Measurements from ENCODE around the gene ARHGAP24.

ARHGAP24 gene

GRCh38 chr4:85615952-85616351, 141.0 kb downstream of the ARHGAP24 start:
- no peak overlapping the region for H3K4me3 ChIP-seq (ENCODE audit: low read depth, low read length)
- TF ChIP-seq CTCF (IDR thresholded peaks at IDR 0.05; ENCODE audit: borderline replicate concordance, insufficient read depth, low read depth, low read length): no peak

DNA sequence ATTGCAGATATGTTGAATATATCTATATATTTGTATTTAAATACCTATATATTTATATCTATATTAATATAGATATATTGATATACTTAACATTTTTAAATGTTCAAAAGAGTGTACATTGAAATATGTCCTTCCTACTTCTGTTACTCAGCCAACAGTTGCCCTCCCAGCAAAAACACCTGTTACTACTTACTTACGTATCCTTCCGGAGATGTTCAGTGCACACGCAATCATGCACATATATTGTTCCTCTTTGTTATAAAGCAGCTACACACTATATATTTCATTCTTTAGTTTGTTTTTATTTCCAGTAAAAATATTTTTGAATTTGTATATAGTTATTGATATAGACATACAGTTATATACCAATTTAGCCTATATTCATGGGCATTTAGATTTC, 142.3 kb downstream of the ARHGAP24 start:
- no peak overlapping the region for H3K4me3 ChIP-seq (ENCODE audit: low read depth, low read length)
- no peak for TF ChIP-seq CTCF (IDR thresholded peaks at IDR 0.05; ENCODE audit: borderline replicate concordance, insufficient read depth, low read depth, low read length)

GRCh38 chr4:85632981-85633380, 158.0 kb downstream of the ARHGAP24 start:
- no peak for TF ChIP-seq CTCF (IDR thresholded peaks at IDR 0.05; ENCODE audit: borderline replicate concordance, insufficient read depth, low read depth, low read length)
- no peak overlapping the region for H3K4me3 ChIP-seq (ENCODE audit: low read depth, low read length)

- TF ChIP-seq CTCF (IDR thresholded peaks at IDR 0.05; ENCODE audit: borderline replicate concordance, insufficient read depth, low read depth, low read length): no peak
- H3K4me3 ChIP-seq (ENCODE audit: low read depth, low read length): no peak overlapping the region
Measured at GRCh38 chr4:85637778-85638177, 162.8 kb downstream of the ARHGAP24 start.

- no peak for TF ChIP-seq CTCF (IDR thresholded peaks at IDR 0.05; ENCODE audit: borderline replicate concordance, insufficient read depth, low read depth, low read length)
- H3K4me3 ChIP-seq (ENCODE audit: low read depth, low read length): no peak overlapping the region
Measured at GRCh38 chr4:85639946-85640345, 165.0 kb downstream of the ARHGAP24 start.

GRCh38 chr4:85642356-85643100, 167.6 kb downstream of the ARHGAP24 start:
- no peak for TF ChIP-seq CTCF (IDR thresholded peaks at IDR 0.05; ENCODE audit: borderline replicate concordance, insufficient read depth, low read depth, low read length)
- H3K4me3 ChIP-seq (ENCODE audit: low read depth, low read length): no peak overlapping the region

DNA sequence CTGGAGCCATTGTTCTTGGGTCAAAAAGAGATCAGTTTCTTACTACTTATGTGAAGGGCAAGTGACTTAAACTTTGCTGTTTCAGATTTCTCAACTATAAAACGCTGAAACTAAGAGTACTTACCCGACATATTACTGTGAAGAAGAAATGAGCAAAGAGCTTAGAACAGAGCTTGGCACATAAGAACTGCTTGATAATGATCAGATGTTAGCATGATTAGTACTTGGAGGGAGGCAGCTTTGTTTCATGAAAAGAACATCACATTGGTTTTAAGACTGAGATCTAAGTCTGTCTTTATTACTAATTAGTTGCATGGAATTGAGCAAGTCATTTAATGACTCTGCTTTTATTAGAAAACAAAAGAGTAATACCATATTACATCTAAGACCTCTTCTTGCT, 169.1 kb downstream of the ARHGAP24 start:
- no peak for TF ChIP-seq CTCF (IDR thresholded peaks at IDR 0.05; ENCODE audit: borderline replicate concordance, insufficient read depth, low read depth, low read length)

More for the DNA sequence above, 169.1 kb downstream of the ARHGAP24 start:
- H3K4me3 ChIP-seq (ENCODE audit: low read depth, low read length): no peak overlapping the region
